Measurements from ENCODE around the gene MUS81.
"Not testable (repeated sequence)": the region's sequence is repeated elsewhere in the genome, so short reads cannot be mapped to it uniquely, and the experiment has no call there.

The MUS81 gene

DNA sequence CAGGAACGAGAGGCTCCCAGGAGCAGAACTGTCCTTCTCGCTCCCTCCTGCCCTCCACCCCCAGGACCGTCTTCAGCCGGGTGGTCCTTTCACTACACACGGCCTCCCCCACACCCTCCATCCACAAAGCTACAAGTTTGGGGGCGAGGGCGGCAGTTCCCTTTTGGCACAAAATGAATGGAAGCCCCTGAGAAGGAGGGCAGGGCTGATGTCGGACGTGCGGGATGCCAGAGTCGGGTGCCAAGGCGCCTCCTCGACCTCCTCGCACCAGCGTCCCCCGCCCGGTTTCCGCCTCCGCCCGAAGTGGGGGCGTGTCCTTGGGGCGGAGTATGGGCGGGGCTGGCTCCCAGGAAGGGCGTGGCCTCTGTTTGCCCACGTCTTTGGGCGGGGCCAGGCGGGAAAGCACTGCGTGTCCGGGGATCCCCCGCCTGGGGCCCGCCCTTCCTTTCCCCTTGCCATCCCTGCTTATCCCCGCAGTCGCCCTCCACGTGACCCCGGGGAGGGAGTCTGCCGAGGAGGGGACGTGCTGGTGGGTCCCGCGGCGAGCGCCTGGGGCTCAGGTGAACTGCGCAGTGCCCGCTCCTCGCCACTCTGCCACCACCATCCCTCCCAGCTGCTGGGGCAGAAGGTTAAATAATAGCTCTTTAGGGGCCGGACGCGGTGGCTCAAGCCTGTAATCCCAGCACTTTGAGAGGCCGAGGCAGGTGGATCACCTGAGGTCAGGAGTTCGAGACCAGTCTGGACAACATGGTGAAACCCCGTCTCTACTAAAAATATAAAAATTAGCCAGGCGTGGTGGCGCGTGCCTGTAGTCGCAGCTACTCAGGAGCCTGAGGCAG is 13.3 kb downstream of the MUS81 start:
- peak; percentile 90 for FAIRE-seq

DNA sequence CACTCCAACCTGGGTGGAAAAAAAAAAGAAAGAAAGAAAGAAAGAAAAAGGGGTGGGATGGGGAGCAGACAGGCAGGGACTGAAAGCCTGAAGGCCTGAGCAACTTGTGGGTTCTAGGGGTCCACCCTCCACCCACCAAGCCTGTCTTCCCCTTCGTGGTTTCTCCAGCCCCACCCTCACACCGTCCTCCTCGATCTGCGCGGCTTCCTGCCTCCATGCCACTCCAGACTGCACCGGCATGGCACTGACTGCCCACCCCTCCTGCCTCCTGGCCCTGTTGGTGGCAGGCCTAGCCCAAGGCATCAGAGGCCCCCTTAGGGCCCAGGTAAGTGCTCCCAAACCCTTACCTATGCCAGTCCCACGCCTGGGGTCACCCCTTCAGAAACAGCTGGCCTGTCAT is 19.4 kb downstream of the MUS81 start, which contains the start of gene CTSW:
Gene CTSW (plus strand): TSS at position 221 of the 400 bp plus-strand sequence. CDS start 18 bp downstream, at position 239.
- FAIRE-seq = no peak

DNA sequence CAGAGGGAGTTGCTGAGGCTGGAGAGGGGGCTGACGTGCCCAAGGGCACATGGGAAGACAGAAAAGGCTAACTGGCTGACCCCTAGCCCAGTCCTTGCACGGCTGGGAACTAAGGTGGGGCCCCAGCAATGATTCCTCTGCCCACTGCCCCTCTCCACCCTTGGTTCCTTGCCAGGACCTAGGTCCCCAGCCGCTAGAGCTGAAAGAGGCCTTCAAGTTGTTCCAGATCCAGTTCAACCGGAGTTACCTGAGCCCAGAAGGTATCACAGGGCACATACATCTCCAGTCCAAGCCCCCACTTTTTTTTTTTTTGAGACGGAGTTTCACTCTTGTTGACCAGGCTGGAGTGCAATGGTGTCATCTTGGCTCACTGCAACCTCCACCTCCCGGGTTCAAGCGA is 19.8 kb downstream of the MUS81 start:
- FAIRE-seq = no peak

DNA sequence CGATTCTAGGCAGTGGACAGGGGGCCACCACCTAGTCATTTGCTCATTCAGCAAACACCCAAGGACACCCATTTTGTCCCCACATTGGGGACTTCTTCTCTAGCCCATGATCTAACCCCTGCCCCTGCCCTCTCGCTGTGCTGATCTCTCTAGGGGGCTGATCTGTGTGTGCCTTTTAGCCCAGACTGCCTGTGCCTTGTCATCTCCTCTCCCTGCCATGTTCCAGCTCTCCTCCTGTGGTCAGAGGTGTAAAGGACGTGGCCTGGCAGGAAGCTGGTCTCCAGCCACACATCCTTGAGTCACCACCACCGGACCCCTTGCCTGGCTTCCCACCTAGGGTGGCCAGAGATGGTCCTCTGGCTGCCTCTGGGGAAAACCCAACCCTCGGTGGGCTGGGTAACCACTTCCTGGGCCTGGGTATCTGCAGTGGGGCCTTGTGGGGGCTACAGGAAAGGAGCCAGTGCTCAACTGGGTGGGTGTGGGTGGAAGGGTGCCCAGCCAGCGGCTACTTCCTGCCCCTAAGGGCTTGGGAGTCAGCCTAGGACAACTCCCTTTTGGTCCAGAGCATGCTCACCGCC is 20.7 kb downstream of the MUS81 start:
- FAIRE-seq = no peak

DNA sequence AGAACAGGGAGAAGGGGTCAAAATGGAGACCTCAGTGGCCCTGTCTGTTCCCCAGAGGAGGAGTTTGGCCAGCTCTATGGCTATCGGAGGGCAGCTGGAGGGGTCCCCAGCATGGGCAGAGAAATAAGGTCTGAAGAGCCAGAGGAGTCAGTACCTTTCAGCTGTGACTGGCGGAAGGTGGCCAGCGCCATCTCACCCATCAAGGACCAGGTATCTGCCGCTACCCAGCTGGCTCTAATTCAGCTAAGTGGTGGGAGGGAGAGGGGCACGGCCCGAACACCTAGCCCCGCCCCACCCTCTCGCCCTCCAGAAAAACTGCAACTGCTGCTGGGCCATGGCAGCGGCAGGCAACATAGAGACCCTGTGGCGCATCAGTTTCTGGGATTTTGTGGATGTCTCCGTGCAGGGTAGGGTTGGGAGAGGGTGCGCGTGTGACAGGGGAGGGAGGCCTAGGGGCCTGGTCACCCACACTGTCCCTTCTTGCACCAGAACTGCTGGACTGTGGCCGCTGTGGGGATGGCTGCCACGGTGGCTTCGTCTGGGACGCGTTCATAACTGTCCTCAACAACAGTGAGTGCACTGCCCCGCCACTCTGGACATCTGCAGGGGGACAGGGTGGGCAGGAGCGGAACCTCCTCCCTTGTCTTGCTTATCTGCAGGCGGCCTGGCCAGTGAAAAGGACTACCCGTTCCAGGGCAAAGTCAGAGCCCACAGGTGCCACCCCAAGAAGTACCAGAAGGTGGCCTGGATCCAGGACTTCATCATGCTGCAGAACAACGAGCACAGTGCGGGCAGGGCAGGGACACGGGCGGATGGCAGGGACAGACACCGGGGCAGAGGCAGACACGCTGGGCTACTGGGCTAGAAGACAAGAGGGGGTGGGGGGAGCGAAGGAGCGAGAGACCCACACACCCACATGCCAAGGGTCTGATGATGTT is 22.2 kb downstream of the MUS81 start:
- FAIRE-seq = no peak

DNA sequence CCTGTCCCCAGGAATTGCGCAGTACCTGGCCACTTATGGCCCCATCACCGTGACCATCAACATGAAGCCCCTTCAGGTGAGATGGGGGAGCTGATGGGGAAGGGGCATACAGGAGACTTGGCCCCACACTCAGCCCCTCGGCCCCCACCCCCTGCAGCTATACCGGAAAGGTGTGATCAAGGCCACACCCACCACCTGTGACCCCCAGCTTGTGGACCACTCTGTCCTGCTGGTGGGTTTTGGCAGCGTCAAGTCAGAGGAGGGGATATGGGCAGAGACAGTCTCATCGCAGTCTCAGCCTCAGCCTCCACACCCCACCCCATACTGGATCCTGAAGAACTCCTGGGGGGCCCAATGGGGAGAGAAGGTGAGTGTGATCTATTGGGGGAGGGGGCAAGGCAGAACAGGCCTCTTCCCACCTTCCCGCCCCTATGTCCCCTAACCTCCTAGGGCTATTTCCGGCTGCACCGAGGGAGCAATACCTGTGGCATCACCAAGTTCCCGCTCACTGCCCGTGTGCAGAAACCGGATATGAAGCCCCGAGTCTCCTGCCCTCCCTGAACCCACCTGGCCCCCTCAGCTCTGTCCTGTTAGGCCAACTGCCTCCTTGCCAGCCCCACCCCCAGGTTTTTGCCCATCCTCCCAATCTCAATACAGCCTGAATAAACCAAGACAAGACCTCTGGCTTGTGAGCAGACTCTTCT is 23.0 kb downstream of the MUS81 start:
- no peak for FAIRE-seq

DNA sequence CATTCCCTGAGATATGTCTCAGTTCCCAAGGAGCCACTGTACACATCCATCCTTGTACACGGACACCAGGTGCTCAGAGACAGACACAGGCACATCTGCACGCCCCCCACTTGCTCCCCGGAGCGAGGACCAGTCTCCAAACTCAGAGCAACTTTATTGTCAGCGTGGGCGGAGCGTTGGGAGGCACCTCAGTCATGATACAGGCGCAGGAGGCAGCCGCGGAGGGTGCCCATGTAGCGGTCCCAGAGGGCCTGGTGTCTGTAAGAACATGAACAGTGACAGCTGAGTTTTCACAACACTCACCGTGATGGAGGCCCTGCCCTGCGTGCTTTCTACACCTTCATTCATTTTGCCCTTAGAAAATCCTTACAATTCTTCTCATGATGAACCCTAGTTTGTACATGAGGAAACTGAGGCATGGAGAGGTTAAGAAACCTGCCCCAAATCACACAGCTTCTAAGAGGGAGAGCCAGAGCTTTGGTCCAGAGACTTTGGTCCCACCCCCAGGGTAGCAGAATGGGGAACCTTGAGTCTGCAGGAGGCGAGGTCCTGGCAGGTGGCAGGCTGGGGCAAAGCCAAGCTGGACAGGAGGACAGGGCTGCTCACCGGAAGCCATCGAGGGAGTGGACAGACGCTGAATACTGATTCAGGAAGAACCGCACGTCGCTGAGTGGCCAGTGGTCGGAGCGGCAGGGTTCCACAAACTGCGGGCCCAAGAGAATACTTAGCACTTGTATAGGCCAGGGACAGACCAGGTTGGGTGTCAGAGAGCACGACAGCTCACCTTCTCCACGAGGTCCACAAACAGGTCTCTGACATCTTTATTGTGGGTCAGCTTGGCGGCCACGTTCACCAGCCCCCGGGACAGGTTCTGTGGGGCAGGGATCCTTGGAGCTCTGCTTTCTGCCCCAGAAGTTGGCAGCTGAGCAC is 23.8 kb downstream of the MUS81 start:
- FAIRE-seq = no peak

DNA sequence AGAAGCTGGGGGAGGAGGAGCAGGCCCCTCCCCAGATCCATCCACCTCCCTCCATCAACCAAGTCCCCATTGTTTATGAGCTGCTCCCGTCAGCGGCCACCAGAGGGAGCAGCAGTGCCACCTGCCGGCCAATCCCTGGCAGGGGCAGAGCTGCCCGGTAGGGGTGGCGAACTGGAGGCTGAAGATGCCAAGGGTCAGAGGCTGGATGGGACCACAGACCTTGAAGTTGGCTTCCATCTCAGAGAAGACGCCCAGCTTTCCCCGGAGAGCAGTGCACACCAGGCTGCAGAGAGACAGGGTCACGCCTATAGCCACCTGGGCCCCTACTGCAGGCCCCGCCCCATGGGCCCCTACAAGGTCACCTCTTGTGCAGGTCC is 24.5 kb downstream of the MUS81 start:
- no peak for FAIRE-seq

DNA sequence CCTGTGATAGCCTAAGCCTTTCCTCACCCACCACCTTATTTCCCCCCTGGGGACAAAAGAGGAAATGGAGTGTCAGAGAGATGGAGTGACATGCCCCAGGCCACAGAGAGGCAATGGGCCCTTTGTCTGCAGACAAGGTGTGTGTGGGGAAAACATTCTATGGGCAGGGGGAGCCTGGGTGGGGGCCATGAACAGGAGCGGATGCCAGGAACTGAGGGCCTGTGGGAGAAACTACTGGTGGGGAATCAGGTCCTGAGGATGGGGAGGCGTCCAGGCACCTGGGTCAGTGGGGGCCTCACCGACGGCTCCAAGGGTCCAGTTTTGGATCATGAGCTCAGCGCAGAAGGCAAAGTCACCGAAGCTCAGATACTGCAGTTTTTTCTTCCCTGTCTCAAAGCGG is 25.0 kb downstream of the MUS81 start:
- no peak for FAIRE-seq

DNA sequence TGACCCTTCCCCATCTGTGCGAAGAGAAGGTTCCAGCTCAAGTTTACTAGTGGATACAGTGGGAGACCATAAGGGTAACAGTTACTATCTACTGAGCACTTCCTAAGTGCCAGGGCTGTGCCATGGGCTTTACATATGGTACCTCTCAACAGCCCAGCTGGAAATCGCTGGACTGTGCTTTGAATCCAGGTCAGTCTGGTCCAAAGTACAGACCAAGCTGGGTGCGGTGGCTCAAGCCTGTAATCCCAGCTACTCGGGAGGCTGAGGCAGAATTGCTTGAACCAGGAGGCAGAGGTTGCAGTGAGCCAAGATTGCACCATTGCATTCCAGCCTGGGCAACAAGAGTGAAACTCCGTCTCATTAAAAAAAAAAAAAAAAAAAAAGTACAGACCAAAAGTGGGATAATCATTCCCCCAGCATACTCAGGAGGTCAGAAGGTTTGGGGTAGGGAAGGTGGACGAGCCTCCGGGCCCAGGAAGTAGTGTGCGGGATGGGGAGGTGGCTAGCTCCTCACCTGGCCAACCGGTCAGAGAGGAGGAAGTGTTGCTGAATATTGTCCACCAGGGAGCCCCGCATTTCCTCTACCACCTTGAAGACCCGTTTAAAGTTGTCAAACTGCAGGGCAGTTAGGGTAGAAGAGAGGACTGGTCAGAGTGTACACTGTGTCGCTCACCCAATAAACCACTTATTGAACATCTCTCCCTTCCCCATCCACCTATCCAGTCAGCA is 25.7 kb downstream of the MUS81 start:
- FAIRE-seq = no peak

DNA sequence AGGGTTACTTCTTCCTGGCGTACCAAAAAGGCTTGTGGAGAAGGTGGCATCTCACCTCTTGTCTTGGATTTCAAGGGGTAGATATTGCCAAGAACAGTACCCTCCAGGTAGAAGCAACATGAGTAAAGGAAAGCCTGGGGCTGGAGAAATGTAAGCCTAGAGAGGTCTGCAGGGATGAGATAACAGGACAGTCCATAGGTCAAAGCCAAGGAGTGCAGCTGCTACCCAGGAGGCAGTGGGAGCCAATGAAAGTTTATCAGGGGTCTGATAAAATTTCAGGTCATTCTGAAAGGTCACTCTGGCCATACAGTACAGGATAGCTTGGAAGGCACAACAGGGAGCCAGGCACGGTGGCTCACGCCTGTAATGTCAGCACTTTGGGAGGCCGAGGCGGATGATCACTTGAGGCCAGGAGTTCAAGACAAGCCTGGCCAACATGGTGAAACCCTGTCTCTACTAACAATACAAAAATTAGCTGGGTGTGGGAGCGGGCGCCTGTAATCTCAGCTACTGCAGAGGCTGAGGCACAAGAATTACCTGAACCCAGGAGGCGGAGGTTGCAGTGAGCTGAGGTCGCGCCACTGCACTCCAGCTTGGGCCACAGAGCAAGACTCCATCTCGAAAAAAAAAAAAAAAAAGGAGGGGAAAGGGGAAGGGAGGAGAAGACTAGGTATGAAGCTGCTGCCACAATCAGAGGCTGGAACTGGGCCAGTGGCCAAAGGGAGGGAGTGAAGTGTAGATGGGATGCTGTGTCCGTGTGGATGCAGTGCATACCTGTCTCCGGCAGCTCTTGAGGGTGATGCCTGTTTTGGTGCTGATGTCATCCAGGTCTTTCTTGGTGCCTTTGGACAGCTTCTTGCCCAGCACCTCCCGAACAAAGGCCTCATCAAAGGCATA is 26.8 kb downstream of the MUS81 start:
- FAIRE-seq = no peak

DNA sequence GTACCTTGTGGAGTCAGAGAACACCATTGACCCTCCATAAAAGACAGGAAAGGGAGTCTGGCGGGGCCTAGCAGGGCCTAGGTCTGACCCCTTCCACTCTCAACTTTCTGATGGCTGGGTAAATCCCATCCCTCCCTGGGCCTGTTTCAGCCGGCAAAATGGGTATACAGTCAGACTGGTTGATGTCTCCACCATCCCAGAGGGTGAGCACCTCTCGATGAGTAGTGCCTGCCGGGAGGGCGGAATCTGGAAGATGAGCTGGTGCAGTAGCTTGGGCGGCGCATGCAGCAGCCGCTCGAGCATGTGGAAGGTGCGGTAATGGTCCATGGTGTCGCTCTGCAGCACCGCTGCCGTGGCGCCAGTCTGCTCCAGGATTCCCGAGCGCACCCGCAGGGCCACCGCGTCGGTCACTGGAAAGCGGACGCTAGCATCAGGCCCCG is 27.5 kb downstream of the MUS81 start:
- no peak for FAIRE-seq

DNA sequence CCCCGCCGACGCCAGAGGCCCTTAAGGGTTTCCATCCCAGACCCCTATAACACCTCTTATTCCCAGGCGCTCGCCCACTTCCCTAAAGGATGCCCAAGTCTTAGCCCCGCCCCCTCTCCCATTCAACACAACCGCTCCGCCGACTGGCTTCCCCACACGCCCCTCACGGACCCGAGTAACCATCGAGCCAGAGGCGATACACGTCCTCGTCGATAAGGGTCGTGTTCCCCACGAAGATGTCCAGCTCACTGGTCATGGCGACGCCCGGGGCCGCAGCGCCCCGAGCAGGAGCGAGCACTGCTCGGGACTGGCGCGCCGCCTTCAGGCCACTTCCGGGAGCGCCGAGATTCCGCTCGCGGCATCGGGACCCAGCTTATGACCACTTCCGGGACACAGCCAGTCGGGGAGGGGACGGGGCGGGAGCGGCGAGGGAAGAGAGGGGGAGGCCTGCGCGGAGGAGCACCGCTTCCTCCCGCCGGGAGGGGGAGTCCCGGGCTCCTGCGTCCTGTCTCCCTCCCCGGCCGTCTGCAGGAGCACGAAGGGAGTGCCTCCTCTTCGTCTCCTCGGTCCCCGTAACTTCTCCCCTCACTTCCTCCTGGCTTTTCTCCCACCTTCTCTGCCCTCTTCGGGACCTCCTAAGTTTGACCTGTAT is 28.1 kb downstream of the MUS81 start, which contains the start of gene FIBP:
Gene FIBP (minus strand): TSS at position 309 of the 652 bp plus-strand sequence. CDS start 53 bp downstream, at position 256.
- FAIRE-seq = peak; percentile 21

DNA sequence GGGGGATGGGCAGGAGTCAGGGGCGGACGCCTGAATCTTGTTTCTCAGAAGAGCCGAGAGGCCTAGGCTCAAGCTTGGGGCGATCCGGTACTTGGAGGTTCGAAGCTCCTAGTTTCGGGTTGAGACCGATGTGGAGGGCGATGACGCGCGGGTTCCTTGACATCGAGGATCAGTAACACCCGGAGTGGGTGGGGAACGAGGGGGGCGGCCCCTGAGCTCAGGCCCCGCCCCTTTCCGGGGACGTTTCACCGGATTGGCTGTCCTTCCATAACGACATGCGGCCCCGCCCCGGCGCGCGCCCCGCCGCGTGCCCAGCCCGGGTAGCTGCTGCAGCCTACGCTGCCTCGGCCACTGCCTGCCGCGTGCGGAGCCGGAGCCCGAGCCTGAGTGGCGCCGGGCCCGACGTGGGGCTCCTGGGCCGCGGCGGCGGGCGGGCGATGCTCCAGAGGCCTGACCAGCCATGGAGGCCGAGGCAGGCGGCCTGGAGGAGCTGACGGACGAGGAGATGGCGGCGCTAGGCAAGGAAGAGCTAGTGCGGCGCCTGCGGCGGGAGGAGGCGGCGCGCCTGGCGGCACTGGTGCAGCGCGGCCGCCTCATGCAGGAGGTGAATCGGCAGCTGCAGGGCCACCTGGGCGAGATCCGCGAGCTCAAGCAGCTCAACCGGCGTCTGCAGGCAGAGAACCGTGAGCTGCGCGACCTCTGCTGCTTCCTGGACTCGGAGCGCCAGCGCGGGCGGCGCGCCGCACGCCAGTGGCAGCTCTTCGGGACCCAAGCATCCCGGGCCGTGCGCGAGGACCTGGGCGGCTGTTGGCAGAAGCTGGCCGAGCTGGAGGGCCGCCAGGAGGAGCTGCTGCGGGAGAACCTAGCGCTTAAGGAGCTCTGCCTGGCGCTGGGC is 30.3 kb downstream of the MUS81 start, which contains the start of gene CCDC85B:
Gene CCDC85B (plus strand): TSS at position 350 of the 895 bp plus-strand sequence. CDS start 111 bp downstream, at position 461.
- FAIRE-seq = no peak

DNA sequence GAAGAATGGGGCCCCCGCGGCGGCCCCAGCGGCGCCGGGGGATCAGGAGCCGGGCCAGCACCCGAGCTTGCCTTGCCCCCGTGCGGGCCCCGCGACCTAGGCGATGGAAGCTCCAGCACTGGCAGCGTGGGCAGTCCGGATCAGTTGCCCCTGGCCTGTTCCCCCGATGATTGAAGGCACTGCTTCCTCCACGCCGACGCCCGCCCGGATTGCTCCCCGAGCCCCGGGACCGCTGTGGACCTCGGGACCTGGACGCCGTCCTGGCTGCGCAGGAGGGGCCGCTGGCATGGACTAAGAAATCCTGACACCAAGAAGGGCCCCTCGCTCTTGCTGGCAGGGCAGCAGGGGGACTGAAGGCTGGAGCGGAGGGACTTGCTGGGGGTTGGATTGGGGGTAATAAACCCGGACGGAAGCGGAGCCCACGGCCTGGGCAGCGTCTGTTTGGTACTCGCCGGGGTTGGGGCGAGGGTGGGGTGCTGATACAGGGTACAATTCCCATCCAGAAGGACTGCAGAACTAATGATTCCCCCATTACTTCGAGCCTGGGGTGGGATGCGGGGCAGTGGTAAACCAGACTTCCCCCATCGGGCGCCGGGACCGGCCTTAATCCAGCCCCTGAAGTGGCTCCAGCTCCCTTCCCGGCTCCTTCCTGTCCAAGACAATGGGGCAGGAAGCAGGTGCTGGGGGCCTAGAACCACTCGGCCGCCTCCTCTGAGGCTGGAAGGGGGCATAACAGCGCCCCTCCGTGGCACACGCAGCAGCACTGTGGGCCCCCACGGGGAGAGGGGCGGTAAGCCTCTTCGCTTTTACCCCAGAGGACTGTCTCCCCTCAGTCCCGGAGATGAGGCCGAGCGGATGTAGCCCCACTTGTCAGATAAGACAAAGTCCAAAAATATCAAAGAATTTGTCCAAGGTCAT is 31.2 kb downstream of the MUS81 start:
- FAIRE-seq = no peak

DNA sequence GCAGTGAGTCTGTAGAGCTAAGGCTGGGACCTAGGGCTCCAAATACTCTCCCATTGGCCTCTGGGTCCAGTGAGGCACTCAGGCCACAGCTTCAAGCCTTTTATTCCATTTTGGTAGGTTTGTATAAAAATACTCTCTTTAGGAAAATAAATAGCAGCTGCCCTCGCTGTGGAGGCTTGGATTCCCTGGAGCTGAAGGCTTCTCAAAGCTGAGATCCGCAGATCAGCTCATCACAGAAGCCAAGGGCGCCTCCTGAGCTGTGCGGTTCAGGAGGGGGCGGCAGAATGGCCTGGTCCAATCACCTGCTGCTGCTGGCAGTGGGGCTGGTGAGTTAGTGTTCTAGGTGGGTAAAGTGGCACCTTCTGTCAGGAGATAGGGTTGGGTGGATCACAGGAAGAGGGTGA is 31.9 kb downstream of the MUS81 start:
- FAIRE-seq = not testable (repeated sequence)
